Smooth muscle cell (in vitro differentiated cells): ENCODE results near the gene NCF2. TPM values are rescaled to one million over a fixed set of nuclear protein-coding genes. Genes with fewer than 3 reads are reported as not detected.
"Not testable (repeated sequence)": the region's sequence is repeated elsewhere in the genome, so short reads cannot be mapped to it uniquely, and the experiment has no call there.

Experiments used
- DNase-seq: peaks from one replicate; lab custom pipeline; 2025; ENCODE audit not compliant: unreplicated experiment; lab: John Stamatoyannopoulos, UW
- H2AFZ ChIP-seq: fragments of 200-600 bp; sonication (generic); 2 replicates; pipeline ENCODE4 v1.6.0; 2016; ENCODE audit warnings: antibody characterized with exemption, low read depth, mild to moderate bottlenecking
- H3F3A ChIP-seq: fragments of 200-600 bp; sonication (generic); 2 replicates; pipeline ENCODE4 v1.6.0; 2017; ENCODE audit warnings: antibody characterized with exemption, low read depth
- H3K27ac ChIP-seq: fragments of 200-600 bp; sonication (generic); 2 replicates; pipeline ENCODE4 v1.5.1; 2016; ENCODE audit warnings: low read depth, mild to moderate bottlenecking
- H3K27me3 ChIP-seq: fragments of 200-600 bp; sonication (generic); 2 replicates; pipeline ENCODE4 v1.6.1; 2016; ENCODE audit warnings: low read depth, mild to moderate bottlenecking
- H3K36me3 ChIP-seq: fragments of 200-600 bp; sonication (generic); 2 replicates; pipeline ENCODE4 v1.5.1; 2016; ENCODE audit warnings: low read depth
- H3K4me1 ChIP-seq: fragments of 200-600 bp; sonication (generic); 2 replicates; pipeline ENCODE4 v1.5.1; 2016; ENCODE audit warnings: low read depth
- H3K4me2 ChIP-seq: fragments of 200-600 bp; sonication (generic); 2 replicates; pipeline ENCODE4 v1.6.0; 2016; ENCODE audit warnings: mild to moderate bottlenecking
- H3K4me3 ChIP-seq: fragments of 200-600 bp; sonication (generic); 2 replicates; pipeline ENCODE4 v1.5.1; 2016; ENCODE audit warnings: mild to moderate bottlenecking
- H3K79me2 ChIP-seq: fragments of 200-600 bp; sonication (generic); 2 replicates; pipeline ENCODE4 v1.6.0; 2016; ENCODE audit warnings: low read depth, mild to moderate bottlenecking
- H3K9ac ChIP-seq: fragments of 200-600 bp; sonication (generic); 2 replicates; pipeline ENCODE4 v1.6.0; 2016; ENCODE audit warnings: low read depth
- H3K9me3 ChIP-seq: fragments of 200-600 bp; sonication (generic); replicated peaks from 2 replicates; pipeline ENCODE4 v1.5.1; 2016; ENCODE audit warnings: low read depth
- H4K20me1 ChIP-seq: fragments of 200-600 bp; sonication (generic); 2 replicates; pipeline ENCODE4 v1.6.0; 2016; ENCODE audit warnings: low read depth
- CTCF ChIP-seq: fragments of 200-600 bp; sonication (generic); IDR thresholded peaks from 2 replicates; pipeline ENCODE4 v1.5.1; 2017; ENCODE audit warnings: borderline replicate concordance, mild to moderate bottlenecking, antibody characterized with exemption; ENCODE audit not compliant: insufficient read depth, poor library complexity, severe bottlenecking
- WGBS: methylation state at CpG from one replicate; pipeline ENCODE4 v1.1.7; 2016; ENCODE audit warnings: low lambda C conversion rate; 5-methylcytosine and 5-hydroxymethylcytosine counted together
- polyA plus RNA-seq: library from polyadenylated mRNA; unstranded; fragments of >200 nt; fragmentation: Nextera tagmentation; extraction: Ambion mirVana; gene quantifications from 2 replicates; pipeline ENCODE4 v1.2.1, GENCODE V29; 2016
- total RNA-seq: library from RNA; depleted of rRNA; stranded (reverse); fragments of >200 nt; gene quantifications from 2 replicates; pipeline ENCODE4 v1.2.3, GENCODE V29; 2014

The NCF2 gene
- total and polyA plus RNA-seq, 2 experiments from 2014 or later, result 0.65 to 1.7 TPM

- no peaks in the 10 kb centered on the region for H3K36me3 ChIP-seq
- H3F3A ChIP-seq, result no peaks in the 10 kb centered on the region
- no peak for TF ChIP-seq CTCF
- H3K9ac ChIP-seq, result no peak overlapping the region
- no peaks in the 10 kb centered on the region for H3K79me2 ChIP-seq
- peaks cover under 1% of the 10 kb centered on the region for H4K20me1 ChIP-seq
- H2AFZ ChIP-seq, result no peak overlapping the region
- H3K4me1 ChIP-seq, result no peaks in the 10 kb centered on the region
- H3K4me2 ChIP-seq, result no peak overlapping the region
- no peak overlapping the region for H3K27ac ChIP-seq
- no peaks in the 10 kb centered on the region for H3K27me3 ChIP-seq
- no peak for DNase-seq
- H3K9me3 ChIP-seq, result no peaks in the 10 kb centered on the region
- WGBS, result 67% methylated on average over 1 of the region's 1 CpG
- H3K4me3 ChIP-seq, result no peak overlapping the region
These were observed 29.5 kb upstream of the NCF2 start for GRCh38 chr1:183619781-183620180.

- H3K4me1 ChIP-seq, H3K4me3 ChIP-seq, H3K36me3 ChIP-seq, H3K27ac ChIP-seq, H3K79me2 ChIP-seq, H3F3A ChIP-seq, H3K9me3 ChIP-seq, H3K4me2 ChIP-seq, H2AFZ ChIP-seq, DNase-seq, H3K9ac ChIP-seq, H4K20me1 ChIP-seq, H3K27me3 ChIP-seq: not testable (repeated sequence)
- WGBS, result 40% methylated on average over 3 of the region's 5 CpGs
These were observed 27.9 kb upstream of the NCF2 start for GRCh38 chr1:183618202-183618601.

DNA sequence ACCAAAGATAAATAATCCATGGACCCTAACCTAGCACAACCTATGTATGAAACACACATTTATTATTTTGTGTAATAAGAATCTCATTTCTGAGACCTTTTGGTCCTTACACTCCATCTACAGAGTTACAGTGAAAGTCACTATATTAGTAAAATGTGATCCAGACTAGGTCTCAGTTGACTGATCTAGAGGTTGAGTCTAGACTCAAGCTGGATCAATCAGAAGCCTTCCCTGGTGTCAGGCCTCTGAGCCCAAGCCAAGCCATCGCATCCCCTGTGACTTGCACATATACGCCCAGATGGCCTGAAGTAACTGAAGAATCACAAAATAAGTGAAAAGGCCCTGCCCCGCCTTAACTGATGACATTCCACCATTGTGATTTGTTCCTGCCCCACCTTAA, 22.7 kb upstream of the NCF2 start:
- H3K9me3 ChIP-seq, H3K79me2 ChIP-seq, H3K4me1 ChIP-seq, H3K27ac ChIP-seq, H3K27me3 ChIP-seq, H3F3A ChIP-seq, H3K4me3 ChIP-seq, H3K36me3 ChIP-seq, H3K9ac ChIP-seq, H4K20me1 ChIP-seq, H2AFZ ChIP-seq, DNase-seq, H3K4me2 ChIP-seq: not testable (repeated sequence)
- 100% methylated on average over 2 of the region's 3 CpGs for WGBS

- Histone ChIP-seq H2AFZ (no peak overlapping the region), H3F3A (no peaks in the 10 kb centered on the region), H3K79me2 (no peaks in the 10 kb centered on the region), H4K20me1 (no peaks in the 10 kb centered on the region), H3K27me3 (no peaks in the 10 kb centered on the region), H3K27ac (no peak overlapping the region), H3K4me3 (no peak overlapping the region), H3K36me3 (no peaks in the 10 kb centered on the region), H3K4me2 (no peak overlapping the region), H3K9ac (no peak overlapping the region), H3K9me3 (no peaks in the 10 kb centered on the region), H3K4me1 (no peaks in the 10 kb centered on the region)
- no peak for TF ChIP-seq CTCF
- DNase-seq, result no peak
- WGBS, result 92% methylated on average over 3 of the region's 3 CpGs
These were observed 22.1 kb upstream of the NCF2 start for GRCh38 chr1:183612407-183612806.

GRCh38 chr1:183611021-183611420, 20.8 kb upstream of the NCF2 start:
- no peaks in the 10 kb centered on the region for H4K20me1 ChIP-seq
- 0% methylated on average over 2 of the region's 2 CpGs for WGBS
- no peak overlapping the region for H3K4me2 ChIP-seq
- H3K36me3 ChIP-seq, result no peaks in the 10 kb centered on the region
- H3K9ac ChIP-seq, result no peak overlapping the region
- H3K4me3 ChIP-seq, result no peak overlapping the region
- H3K27me3 ChIP-seq, result no peaks in the 10 kb centered on the region
- no peak for DNase-seq
- H3K79me2 ChIP-seq, result no peaks in the 10 kb centered on the region
- no peak overlapping the region for H3K27ac ChIP-seq
- H3F3A ChIP-seq, result no peaks in the 10 kb centered on the region
- no peak for TF ChIP-seq CTCF
- H3K4me1 ChIP-seq, result no peaks in the 10 kb centered on the region
- H3K9me3 ChIP-seq, result no peaks in the 10 kb centered on the region
- H2AFZ ChIP-seq, result no peak overlapping the region
